AG09319 (cell line): Measurements from ENCODE around the gene IL17B.

Experiments used
- DNase-seq: peaks from one replicate; pipeline ENCODE4 v3.0.0-alpha.2; 2010; ENCODE audit warnings: low read depth; ENCODE audit errors: extremely low read depth
- CTCF ChIP-seq: IDR thresholded peaks from 2 replicates; pipeline ENCODE4 v1.5.1; 2011; ENCODE audit warnings: low read depth, mild to moderate bottlenecking, inconsistent platforms, low read length, moderate library complexity

IL17B gene

DNA sequence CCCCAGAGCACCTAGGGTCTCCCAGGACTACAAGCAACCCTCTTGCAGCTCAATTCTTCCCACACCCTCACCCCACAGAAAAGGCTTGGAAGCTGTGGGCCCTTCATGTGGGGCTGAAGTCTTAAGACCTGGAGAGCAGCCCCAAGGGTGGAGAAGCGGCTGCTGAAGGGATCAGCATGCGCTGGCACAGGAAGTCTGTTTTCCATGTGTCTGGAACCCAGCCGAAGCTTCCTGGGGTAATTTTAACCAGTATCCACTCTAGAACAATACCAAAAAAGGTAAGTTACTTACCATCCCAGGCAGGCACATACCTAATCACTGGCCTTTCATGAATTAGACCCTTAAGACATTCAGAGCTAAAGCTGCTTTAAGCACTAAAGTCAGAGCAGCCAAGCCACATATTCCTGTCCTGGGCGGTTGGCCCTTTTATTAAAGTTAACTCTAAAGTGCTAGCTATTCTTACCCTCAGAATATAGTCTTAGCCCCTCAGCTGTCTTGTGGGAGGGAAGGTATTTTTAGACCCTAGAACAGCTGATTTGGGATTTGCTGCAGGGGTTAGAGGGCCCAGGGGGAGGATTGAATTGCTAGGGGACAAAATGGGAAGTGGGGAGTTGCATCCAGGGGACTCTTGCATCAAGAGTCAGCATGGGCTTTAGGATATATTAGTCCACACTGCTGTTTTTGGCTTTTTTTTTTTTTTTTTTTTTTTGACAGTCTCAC, 6.9 kb downstream of the IL17B start:
- no peak for DNase-seq
- TF ChIP-seq CTCF, result no peak

DNA sequence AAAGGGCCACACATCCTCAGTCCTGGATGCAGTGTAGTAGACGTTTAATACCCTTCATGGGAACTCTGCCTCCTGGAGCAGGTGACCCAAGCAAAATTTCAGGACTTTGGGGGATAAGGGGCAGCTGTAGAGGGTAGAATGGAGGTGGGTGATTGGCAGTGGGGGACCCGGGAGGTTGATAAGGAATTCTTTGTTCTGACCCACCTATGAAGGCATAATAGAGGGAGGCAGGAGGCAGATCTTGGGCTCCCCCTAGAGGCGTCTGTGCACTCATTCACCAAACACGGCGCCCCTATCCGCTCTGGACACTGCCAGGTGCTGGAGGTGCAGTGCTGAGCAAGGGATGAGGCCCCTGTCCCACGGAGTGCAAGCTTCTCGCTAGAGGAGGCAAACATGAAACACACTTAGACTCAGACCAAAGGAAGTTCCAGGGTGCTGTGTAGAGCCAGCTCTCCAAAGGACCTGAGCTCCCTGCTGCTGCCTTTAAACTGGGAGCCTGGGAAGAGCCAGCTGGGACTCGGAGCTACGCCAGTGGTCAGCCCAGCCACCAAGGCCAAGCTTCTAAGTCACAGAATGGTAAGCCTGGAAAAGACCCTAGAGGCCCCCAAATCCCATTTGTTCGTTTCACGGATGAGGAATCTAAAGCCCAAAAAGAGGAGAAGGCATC, 7.7 kb downstream of the IL17B start:
- DNase-seq, result no peak
- peak; percentile 81 for TF ChIP-seq CTCF

DNA sequence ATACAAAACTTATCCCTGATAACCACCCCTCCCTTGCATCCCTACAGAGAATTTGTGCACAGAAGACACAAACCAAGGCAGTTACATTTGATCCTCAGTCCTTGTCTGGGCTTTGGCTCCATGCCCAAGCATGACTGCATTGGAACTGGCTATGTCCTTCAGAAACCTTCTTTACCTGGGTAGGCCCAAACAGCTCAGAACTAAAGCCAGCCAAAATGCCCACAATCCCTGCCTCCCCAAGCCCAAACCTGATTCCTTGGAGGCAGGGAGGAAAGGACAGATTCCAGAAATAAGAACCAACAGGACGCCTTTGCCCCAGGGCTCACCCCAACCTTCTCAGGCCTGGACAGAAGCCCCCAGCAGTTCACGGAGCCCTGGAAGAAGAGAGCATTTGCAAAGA, 8.2 kb downstream of the IL17B start:
- DNase-seq, result no peak
- no peak for TF ChIP-seq CTCF

- no peak for TF ChIP-seq CTCF
- no peak for DNase-seq
Measured at GRCh38 chr5:149367972-149368645, 11.0 kb downstream of the IL17B start.

- peak; percentile 86 for TF ChIP-seq CTCF
- DNase-seq, result no peak
Measured at GRCh38 chr5:149367249-149367971, 11.7 kb downstream of the IL17B start.

- DNase-seq, result no peak
- TF ChIP-seq CTCF, result no peak
Measured at GRCh38 chr5:149366169-149366729, 12.8 kb downstream of the IL17B start.
